T-helper 17 cell (primary cell): ENCODE data around the gene P2RY12. TPM values are rescaled to one million over a fixed set of nuclear protein-coding genes. Genes with fewer than 3 reads are reported as not detected.

Source experiments
- ATAC-seq: fragments of 150-1000 bp; cut with Tn5 transposase; 2 replicates; pipeline ENCODE4 v1.10.0; 2021; ENCODE audit warnings: mild to moderate bottlenecking, moderate library complexity
- DNase-seq, 3 donors: peaks; one replicate each; pipeline versions ENCODE4 v3.0.0 to v3.0.0-alpha.2; 2020 to 2021
- H3K9me3 ChIP-seq: one replicate; pipeline ENCODE4 v1.7.0; 2013; ENCODE audit warnings: low read length, mild to moderate bottlenecking; ENCODE audit not compliant: control insufficient read depth, poor library complexity, severe bottlenecking
- H3K27ac Mint-ChIP-seq: one replicate; pipeline ENCODE4 v1.8.0; 2022; ENCODE audit warnings: mild to moderate bottlenecking, moderate library complexity, mixed read lengths
- H3K27me3 Mint-ChIP-seq: one replicate; pipeline ENCODE4 v1.8.0; 2022; ENCODE audit warnings: mixed read lengths
- H3K36me3 Mint-ChIP-seq: one replicate; pipeline ENCODE4 v1.8.0; 2022; ENCODE audit warnings: low read depth, mixed read lengths
- H3K4me1 Mint-ChIP-seq: one replicate; pipeline ENCODE4 v1.8.0; 2022; ENCODE audit warnings: mild to moderate bottlenecking, mixed read lengths
- H3K4me3 Mint-ChIP-seq: one replicate; pipeline ENCODE4 v1.8.0; 2022; ENCODE audit warnings: mild to moderate bottlenecking, moderate library complexity, mixed read lengths
- total RNA-seq, 4 donors: library from RNA in 2 of 4; stranded (reverse) in 2 of 4; gene quantifications; one replicate each; pipeline ENCODE4 v1.2.3 and lab custom pipeline; 2022 to 2026

P2RY12 gene
- total RNA-seq, 2 donors from 2014 or later: 0.62 to 19.8 TPM

- Mint-ChIP-seq H3K4me1 (peaks cover 4% of the 10 kb centered on the region), H3K4me3 (no peak overlapping the region), H3K27me3 (peaks cover 30% of the 10 kb centered on the region), H3K36me3 (no peaks in the 10 kb centered on the region), H3K27ac (no peak overlapping the region)
- H3K9me3 ChIP-seq: no peaks in the 10 kb centered on the region
- no peak for DNase-seq
- no peak for ATAC-seq
Measured at GRCh38 chr3:151351648-151352047, 32.9 kb downstream of the P2RY12 start.

DNA sequence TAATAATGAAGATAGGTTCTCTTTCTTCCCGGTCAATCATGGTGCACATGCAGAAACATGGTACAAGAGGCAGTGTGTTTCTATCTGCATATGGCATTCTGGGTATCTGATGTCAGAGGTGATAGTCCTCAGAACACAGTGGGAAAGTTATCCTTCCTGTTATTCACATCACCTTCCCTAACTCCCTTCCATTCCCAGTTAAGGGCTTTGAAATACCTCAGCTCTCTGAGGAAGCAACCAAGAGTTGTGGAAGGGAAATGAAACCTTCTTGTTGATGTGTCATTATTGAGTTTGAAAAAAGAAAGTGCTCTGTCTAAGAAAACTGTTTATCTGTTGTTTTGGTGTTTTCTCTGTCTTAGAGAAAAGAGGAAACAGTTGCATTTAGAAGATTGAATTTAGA is 33.3 kb downstream of the P2RY12 start:
- H3K27me3 Mint-ChIP-seq: peaks cover 33% of the 10 kb centered on the region
- H3K27ac Mint-ChIP-seq: no peak overlapping the region
- DNase-seq (no peak), ATAC-seq (no peak)
- H3K4me1 Mint-ChIP-seq: peaks cover 8% of the 10 kb centered on the region
- H3K9me3 ChIP-seq: no peaks in the 10 kb centered on the region
- H3K4me3 Mint-ChIP-seq: no peak overlapping the region
- peaks cover 2% of the 10 kb centered on the region for H3K36me3 Mint-ChIP-seq

GRCh38 chr3:151350656-151351055 is 33.9 kb downstream of the P2RY12 start:
- peaks cover 12% of the 10 kb centered on the region for H3K4me1 Mint-ChIP-seq
- no peak overlapping the region for H3K4me3 Mint-ChIP-seq
- ATAC-seq (no peak), DNase-seq (no peak)
- H3K36me3 Mint-ChIP-seq: peaks cover 5% of the 10 kb centered on the region
- no peaks in the 10 kb centered on the region for H3K9me3 ChIP-seq
- peaks cover 39% of the 10 kb centered on the region for H3K27me3 Mint-ChIP-seq
- H3K27ac Mint-ChIP-seq: no peak overlapping the region

- H3K27ac Mint-ChIP-seq: no peak overlapping the region
- ATAC-seq: no peak
- peaks cover 12% of the 10 kb centered on the region for H3K4me1 Mint-ChIP-seq
- H3K27me3 Mint-ChIP-seq: peaks cover 46% of the 10 kb centered on the region
- no peak overlapping the region for H3K4me3 Mint-ChIP-seq
- no peak for DNase-seq
- peaks cover 5% of the 10 kb centered on the region for H3K36me3 Mint-ChIP-seq
- no peaks in the 10 kb centered on the region for H3K9me3 ChIP-seq
Measured at GRCh38 chr3:151347432-151347831, 37.1 kb downstream of the P2RY12 start.

- DNase-seq (no peak), ATAC-seq (no peak)
- peaks cover 11% of the 10 kb centered on the region for H3K4me1 Mint-ChIP-seq
- H3K4me3 Mint-ChIP-seq: peak overlapping the region; percentile 80
- H3K36me3 Mint-ChIP-seq: peaks cover 5% of the 10 kb centered on the region
- H3K9me3 ChIP-seq: no peaks in the 10 kb centered on the region
- peaks cover 48% of the 10 kb centered on the region for H3K27me3 Mint-ChIP-seq
- H3K27ac Mint-ChIP-seq: no peak overlapping the region
Measured at GRCh38 chr3:151346292-151346691, 38.3 kb downstream of the P2RY12 start.

GRCh38 chr3:151345859-151346258 is 38.7 kb downstream of the P2RY12 start:
- peak overlapping the region; percentile 80 for H3K4me3 Mint-ChIP-seq
- H3K36me3 Mint-ChIP-seq: peaks cover 5% of the 10 kb centered on the region
- peaks cover 46% of the 10 kb centered on the region for H3K27me3 Mint-ChIP-seq
- H3K4me1 Mint-ChIP-seq: peaks cover 8% of the 10 kb centered on the region
- no peaks in the 10 kb centered on the region for H3K9me3 ChIP-seq
- ATAC-seq (no peak), DNase-seq (no peak)
- no peak overlapping the region for H3K27ac Mint-ChIP-seq

DNA sequence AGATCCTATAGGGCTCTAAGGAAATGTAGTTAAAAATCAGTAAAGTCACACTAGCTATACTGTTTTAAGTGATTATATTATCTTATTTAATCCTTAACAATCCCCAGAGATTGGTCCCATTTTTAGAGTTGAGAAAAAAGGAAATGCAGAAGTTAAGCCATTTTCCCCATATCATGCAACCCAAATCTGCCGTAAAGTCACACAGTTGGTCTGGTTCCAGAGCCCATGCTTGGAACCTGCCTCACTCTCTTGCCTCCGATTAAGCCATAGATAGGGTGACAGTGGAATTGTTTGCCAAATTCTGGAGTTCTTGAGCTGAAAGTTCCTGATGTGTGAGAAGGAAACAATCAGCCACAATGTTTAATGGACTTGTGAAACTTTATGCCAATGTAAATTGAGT is 52.9 kb downstream of the P2RY12 start:
- no peaks in the 10 kb centered on the region for H3K9me3 ChIP-seq
- DNase-seq: no peak
- H3K36me3 Mint-ChIP-seq: no peaks in the 10 kb centered on the region
- ATAC-seq: no peak
- H3K27ac Mint-ChIP-seq: no peak overlapping the region
- H3K4me1 Mint-ChIP-seq: peaks cover 4% of the 10 kb centered on the region
- H3K4me3 Mint-ChIP-seq: no peak overlapping the region
- H3K27me3 Mint-ChIP-seq: peaks cover 39% of the 10 kb centered on the region

DNA sequence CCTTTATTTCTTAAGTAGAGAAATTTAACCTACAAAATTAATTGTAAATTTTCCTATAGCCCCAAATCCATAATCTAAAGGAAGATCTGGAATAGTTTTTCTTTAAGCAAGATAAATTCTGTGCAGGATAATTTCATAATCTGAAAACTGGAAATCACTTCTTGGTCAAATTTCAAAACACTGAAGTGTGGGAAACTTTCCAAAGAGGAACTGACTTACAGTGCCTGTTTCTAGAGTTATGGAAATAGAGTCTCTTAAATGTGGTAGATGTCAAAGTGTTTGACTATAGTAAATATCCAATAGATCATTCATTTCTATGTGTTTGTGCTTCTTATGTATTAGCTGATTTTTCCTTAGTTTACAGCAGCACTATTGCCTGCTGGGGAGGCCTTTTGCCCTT is 53.7 kb downstream of the P2RY12 start:
- no peaks in the 10 kb centered on the region for H3K36me3 Mint-ChIP-seq
- H3K27me3 Mint-ChIP-seq: peaks cover 47% of the 10 kb centered on the region
- no peak overlapping the region for H3K27ac Mint-ChIP-seq
- H3K4me3 Mint-ChIP-seq: no peak overlapping the region
- ATAC-seq: no peak
- no peaks in the 10 kb centered on the region for H3K9me3 ChIP-seq
- H3K4me1 Mint-ChIP-seq: peaks cover 4% of the 10 kb centered on the region
- DNase-seq: no peak

GRCh38 chr3:151330379-151330778 is 54.2 kb downstream of the P2RY12 start:
- DNase-seq: no peak
- Mint-ChIP-seq H3K4me1 (peaks cover 4% of the 10 kb centered on the region), H3K36me3 (no peaks in the 10 kb centered on the region), H3K4me3 (no peak overlapping the region), H3K27ac (no peak overlapping the region), H3K27me3 (peaks cover 49% of the 10 kb centered on the region)
- H3K9me3 ChIP-seq: no peaks in the 10 kb centered on the region
- no peak for ATAC-seq

DNA sequence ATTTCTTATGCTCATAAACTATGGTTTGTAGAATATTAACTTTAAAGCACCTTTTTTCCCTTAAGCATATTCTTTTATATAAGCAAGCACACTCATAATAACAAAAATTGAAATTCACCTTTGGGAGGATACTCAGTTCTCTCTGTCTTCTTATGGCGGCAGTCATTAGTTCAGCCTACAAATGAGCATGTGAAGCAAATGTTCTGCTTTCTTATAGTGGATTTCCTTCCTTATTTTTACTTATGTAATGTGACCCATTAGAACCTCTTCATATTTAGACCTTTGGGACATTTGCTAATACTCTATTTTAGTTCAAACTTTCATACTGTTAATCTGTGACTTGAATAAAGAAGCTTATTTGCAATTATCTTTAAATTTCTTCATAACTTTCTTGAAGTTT is 55.2 kb downstream of the P2RY12 start, which contains the start of gene P2RY13:
P2RY13 (minus strand) TSS at position 187 of the 400 bp plus-strand sequence; CDS start at position 166, 21 bp downstream.
- Mint-ChIP-seq H3K36me3 (no peaks in the 10 kb centered on the region), H3K27ac (no peak within 1 kb of the TSS), H3K4me1 (peaks cover 4% of the 10 kb centered on the region), H3K4me3 (peak within 1 kb of the TSS; percentile 57), H3K27me3 (peaks cover 45% of the 10 kb centered on the region)
- ATAC-seq (no peak), DNase-seq (no peak)
- no peaks in the 10 kb centered on the region for H3K9me3 ChIP-seq

DNA sequence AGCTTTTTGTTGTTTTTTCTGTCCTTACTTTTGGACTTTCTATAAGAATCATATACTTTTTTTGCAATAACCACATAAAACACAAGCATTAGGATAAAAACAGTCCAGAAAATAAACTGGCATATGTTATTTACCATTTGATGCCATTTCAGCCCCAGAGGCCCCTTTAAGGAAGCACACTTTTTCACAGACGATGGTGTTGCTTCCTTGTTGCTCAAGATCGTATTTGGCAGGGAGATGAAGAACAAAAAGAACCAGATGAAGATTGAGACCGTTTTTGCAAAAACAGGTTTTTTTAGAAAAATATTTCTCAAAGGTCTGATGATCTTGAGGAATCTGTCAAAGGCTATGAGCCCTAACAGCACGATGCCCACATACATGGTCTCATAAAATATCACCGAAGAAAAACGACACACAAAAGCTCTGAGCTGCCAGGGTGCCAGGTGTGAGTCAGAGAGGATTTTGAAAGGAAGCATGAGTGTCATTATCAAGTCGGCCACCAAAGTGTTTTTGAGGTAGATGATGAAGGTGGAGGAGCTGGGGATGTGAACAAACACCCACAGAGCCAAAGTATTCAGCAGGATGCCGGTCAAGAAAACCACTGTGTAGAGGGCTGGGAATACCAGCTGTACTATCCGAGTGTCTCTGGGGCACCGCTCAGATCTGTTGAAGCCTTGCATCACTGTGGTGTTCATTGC is 56.1 kb downstream of the P2RY12 start:
- no peak for DNase-seq
- Mint-ChIP-seq H3K4me3 (peak overlapping the region; percentile 57), H3K36me3 (no peaks in the 10 kb centered on the region), H3K27me3 (peaks cover 54% of the 10 kb centered on the region), H3K4me1 (peaks cover 4% of the 10 kb centered on the region), H3K27ac (no peak overlapping the region)
- peak; percentile 28 for ATAC-seq
- H3K9me3 ChIP-seq: no peaks in the 10 kb centered on the region

DNA sequence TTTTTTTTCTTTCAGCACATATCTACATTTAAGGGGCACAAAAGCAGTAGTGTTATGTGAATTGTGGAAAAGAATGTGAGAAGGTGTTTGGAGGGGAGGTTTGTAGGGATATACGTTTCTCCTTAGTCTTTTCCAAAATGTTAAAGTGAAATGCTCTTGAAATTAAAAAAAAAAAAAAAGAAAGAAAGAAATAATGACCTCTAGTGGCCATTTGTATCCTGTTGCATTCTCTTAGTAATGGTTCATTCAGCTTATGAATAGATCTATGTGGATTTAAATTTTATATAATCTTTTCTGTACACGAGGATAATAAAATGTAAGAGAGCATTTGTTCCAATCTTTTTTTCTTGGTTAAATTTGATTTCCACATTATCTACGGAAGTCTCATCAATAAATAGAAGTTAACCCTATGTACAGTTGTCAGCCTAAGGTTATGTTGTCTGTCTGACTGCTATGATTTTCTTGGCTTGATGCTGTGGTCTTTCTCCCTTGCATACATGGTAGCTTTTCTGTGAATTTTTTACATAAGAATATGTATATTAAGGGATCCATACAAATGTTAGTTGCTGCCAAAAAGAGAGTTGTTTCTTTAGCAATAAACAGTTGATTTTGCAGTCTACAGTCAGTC is 56.9 kb downstream of the P2RY12 start:
- no peak overlapping the region for H3K4me3 Mint-ChIP-seq
- DNase-seq (no peak), ATAC-seq (no peak)
- no peaks in the 10 kb centered on the region for H3K9me3 ChIP-seq
- no peak overlapping the region for H3K27ac Mint-ChIP-seq
- H3K36me3 Mint-ChIP-seq: no peaks in the 10 kb centered on the region
- peaks cover 56% of the 10 kb centered on the region for H3K27me3 Mint-ChIP-seq
- peaks cover 4% of the 10 kb centered on the region for H3K4me1 Mint-ChIP-seq

- DNase-seq (no peak), ATAC-seq (no peak)
- H3K27ac Mint-ChIP-seq: no peak overlapping the region
- H3K36me3 Mint-ChIP-seq: peaks cover 2% of the 10 kb centered on the region
- H3K9me3 ChIP-seq: no peaks in the 10 kb centered on the region
- no peaks in the 10 kb centered on the region for H3K4me1 Mint-ChIP-seq
- H3K27me3 Mint-ChIP-seq: peaks cover 42% of the 10 kb centered on the region
- H3K4me3 Mint-ChIP-seq: no peak overlapping the region
Measured at GRCh38 chr3:151322511-151322910, 62.0 kb downstream of the P2RY12 start.

- H3K4me3 Mint-ChIP-seq: no peak overlapping the region
- H3K36me3 Mint-ChIP-seq: peaks cover 2% of the 10 kb centered on the region
- ATAC-seq (no peak), DNase-seq (no peak)
- no peaks in the 10 kb centered on the region for H3K9me3 ChIP-seq
- peaks cover 35% of the 10 kb centered on the region for H3K27me3 Mint-ChIP-seq
- H3K27ac Mint-ChIP-seq: no peak overlapping the region
- H3K4me1 Mint-ChIP-seq: no peaks in the 10 kb centered on the region
Measured at GRCh38 chr3:151321526-151321925, 63.0 kb downstream of the P2RY12 start.
